GM18508 (cell line): Measurements from ENCODE around the gene IGDCC3.

ENCODE experiments used
- ATAC-seq: cut with Tn5 transposase; IDR thresholded peaks from one replicate; pipeline ENCODE4 v1.9.1; 2021; ENCODE audit warnings: moderate number of reproducible peaks; ENCODE audit not compliant: insufficient read depth, unreplicated experiment

The IGDCC3 gene

GRCh38 chr15:65304381-65305149 lies 73.2 kb downstream of the IGDCC3 start, which contains the start of gene RNU5B-1:
Gene RNU5B-1, plus strand, starts transcription at chr15:65304677.
- peak; percentile 39 for ATAC-seq

- ATAC-seq, result no peak
Observed at GRCh38 chr15:65303687-65304380, 74.0 kb downstream of the IGDCC3 start.

- no peak for ATAC-seq
Observed at GRCh38 chr15:65302061-65302460, 75.7 kb downstream of the IGDCC3 start.

- ATAC-seq, result no peak
Observed at GRCh38 chr15:65300924-65301441, 76.8 kb downstream of the IGDCC3 start.

- no peak for ATAC-seq
Observed at GRCh38 chr15:65298731-65299130, 79.1 kb downstream of the IGDCC3 start.

- ATAC-seq, result no peak
Observed at GRCh38 chr15:65292938-65293518, 84.8 kb downstream of the IGDCC3 start.

GRCh38 chr15:65290228-65290627 lies 87.6 kb downstream of the IGDCC3 start:
- ATAC-seq, result no peak

- ATAC-seq, result no peak
Observed at GRCh38 chr15:65289261-65289854, 88.4 kb downstream of the IGDCC3 start.

- ATAC-seq, result no peak
Observed at GRCh38 chr15:65287520-65287855, 90.3 kb downstream of the IGDCC3 start.

GRCh38 chr15:65286704-65287519 lies 90.9 kb downstream of the IGDCC3 start, which contains the start of gene PARP16:
Gene PARP16, minus strand, starts transcription at chr15:65286883. Its CDS starts 457 bp downstream, at chr15:65286426.
- peak; percentile 52 for ATAC-seq

GRCh38 chr15:65286069-65286703 lies 91.6 kb downstream of the IGDCC3 start:
- ATAC-seq, result peak; percentile 8

- no peak for ATAC-seq
Observed at GRCh38 chr15:65285291-65286068, 92.3 kb downstream of the IGDCC3 start.

- ATAC-seq, result no peak
Observed at GRCh38 chr15:65278480-65278879, 99.3 kb downstream of the IGDCC3 start.
